SK-N-DZ (cell line): ENCODE measurements around the gene SUPT20H.

ENCODE experiments used
- DNase-seq: peaks from one replicate; pipeline ENCODE4 v3.0.0-alpha.2; 2015; ENCODE audit warnings: low spot score

The SUPT20H gene

DNA sequence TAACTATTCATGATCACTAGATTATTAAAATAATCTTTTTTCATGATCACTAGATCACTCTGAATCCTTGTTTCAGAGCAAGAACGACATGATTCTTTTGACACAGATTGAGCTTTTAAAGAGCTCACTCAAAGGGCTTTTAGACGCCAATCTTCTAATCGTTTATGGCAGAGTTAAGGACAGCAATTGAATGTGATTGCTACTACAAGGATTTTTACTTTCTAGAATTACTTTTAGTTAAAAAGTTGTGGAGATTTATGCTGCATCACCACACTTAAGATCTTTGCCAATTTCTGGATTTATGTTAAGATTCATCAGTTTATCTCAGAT, 57.6 kb downstream of the SUPT20H start:
- DNase-seq: no peak

DNA sequence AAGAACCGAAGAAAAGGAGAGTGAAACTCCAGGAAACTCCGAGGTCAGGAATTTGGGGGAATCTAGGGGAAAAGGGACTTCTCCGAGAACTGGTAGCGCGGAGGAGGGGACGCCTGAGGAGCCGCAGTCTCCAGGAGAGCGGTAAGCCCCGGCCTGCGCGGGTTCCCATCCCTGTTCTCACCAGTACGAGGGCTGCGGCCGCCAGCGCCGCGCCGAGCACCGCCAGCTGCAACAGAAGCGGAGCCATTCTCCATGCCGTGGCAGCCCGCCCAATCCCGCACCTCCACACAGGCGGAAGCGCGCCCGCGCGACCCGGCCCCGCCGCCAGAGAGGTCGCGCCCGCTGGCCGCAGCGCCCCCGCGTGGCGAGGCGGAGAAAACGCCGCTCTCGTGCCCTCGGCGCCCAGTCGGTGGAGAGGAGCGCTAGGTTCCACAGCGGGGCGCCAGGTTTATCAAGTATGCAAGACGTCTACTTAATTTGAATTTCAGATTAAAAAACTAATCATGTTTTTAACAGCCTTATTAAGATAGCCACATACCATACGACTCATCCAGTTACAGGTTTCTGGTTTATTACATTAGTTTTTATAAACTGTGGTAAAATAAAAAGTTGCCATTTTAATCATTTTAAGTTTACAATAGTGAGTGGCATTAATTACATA, 60.3 kb downstream of the SUPT20H start, which contains the start of gene ALG5:
ALG5 (minus strand) TSS at position 287 of the 661 bp plus-strand sequence; CDS start at position 247, 40 bp downstream.
- DNase-seq: peak; percentile 88

DNA sequence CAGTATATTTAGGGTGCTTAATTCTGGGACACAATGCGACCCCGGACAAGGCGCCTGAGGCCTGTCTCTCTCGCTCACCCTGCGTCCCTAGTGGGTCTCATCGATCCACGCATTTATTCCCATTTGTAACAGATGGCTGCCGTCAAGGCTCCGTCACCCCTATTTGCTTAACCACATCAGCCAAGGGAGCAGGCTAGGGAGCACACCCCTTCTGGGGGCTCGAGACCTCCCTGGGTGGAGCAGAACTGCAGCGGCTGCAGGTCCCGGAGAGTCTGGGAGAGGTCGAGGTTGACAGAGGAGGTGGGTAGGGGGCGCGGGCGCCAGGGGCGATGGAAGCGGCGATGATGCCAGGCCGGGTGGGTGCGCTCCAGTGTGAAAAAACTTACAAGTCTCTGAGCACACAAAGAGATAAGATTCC, 60.9 kb downstream of the SUPT20H start:
- DNase-seq: peak; percentile 38

DNA sequence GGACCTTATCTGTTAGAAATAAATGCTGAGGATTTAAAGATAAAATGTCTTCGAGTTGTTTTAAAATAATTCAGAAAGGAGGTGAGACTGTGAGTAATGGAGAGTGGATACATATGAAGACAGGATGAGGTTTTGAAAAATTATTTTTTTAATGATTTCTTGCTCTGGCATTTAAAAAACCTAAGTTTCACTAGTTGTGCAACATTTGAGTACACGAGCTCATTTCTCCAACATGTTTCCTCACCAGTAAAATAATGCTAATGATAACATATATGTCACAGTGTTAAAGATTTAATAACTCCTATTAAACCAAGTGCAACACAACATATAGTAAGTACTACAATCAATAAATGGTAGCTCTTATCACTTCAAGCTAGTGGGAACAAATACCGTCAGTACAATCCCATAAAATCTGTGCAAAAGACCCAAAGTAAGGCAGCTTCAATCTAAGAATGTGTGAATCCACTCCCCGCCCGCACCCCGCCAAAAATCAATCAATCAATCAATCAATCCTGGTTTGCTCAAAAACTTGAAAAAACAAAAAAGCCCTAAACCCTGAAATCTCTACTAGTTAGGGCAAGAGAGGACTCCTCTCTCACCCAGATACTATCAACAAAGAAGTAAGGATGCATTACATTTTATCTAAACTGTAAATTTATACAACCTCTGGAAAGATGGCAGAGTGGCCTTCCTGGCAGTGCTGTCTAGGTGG, 61.6 kb downstream of the SUPT20H start:
- no peak for DNase-seq

DNA sequence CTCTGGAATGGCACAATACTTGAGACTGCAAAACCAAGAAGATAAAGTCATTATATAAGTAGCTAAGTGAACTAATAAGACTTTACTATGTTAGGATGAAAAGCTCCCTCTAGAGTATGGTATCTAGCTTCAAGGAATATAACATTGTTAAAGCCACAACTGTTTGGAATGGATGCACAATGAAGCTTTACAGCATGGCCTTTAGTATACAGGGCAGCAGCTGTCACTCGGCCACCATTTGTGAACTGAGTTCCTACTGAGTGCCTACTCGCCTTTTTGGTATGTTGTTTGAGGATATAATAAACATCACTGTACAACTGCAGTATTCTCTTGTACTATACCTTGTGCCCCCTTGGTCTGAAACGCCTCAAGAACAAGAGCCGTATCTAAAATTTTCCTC, 67.1 kb downstream of the SUPT20H start:
- no peak for DNase-seq

DNA sequence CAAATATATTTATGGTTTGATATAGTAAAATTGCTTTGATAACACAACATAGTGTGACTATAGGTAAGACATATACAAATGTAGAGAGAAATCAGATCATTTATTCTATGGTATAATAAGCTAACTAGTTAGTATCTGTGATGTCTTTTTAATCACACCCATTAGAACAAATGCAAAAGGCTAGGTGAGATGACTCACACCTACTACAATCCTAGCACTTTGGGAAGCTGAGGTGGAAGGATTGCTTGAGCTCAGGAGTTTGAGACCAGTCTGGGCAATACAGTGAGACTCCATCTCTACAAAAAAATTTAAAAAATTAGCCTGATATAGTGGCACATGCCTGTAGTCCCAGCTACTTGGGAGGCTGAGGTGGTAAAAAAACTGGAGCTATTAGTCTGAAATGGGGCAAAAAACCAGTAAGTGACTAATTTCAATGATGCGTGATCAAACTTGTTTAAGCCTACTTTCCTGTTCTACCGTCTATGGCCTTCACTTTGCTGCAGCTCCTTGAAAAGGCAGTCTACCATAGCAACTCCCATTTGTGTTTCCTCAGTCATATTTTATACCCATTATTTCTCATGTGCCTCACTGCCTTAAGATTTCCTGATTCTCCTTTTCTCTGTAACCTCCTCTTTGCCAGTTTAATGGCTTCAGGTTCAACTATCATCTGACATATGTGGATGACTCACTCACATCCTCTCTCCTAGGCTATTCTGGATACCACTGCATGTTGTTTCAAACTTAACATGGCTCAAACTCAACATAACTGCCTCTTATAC, 72.8 kb downstream of the SUPT20H start:
- no peak for DNase-seq

DNA sequence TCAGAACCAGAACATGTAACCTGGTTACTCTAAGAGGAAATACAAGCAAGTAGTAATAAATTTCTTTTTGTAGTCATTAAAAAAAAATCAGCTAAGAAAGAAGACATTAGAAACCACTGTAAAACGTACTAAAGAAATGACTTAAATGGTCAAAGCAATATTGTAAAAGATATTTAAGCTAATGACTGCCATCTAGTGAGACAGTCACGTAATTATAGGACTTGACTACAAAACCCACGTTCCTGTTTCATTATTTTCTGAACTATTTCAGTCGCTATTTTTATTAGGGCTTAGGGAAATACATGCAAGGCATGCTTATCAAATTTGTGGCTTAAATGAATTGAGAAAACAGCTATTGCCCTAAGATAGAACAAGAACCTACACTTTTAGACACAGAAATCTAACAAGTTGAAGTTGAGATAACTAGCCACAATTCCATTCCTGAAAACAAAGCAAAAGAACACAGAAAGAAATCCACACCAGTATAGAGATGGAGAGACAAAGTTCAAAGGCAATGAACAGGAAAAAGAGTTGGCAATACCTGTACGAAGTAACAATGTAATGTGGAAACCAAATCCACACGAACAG, 78.2 kb downstream of the SUPT20H start:
- peak; percentile 43 for DNase-seq

DNA sequence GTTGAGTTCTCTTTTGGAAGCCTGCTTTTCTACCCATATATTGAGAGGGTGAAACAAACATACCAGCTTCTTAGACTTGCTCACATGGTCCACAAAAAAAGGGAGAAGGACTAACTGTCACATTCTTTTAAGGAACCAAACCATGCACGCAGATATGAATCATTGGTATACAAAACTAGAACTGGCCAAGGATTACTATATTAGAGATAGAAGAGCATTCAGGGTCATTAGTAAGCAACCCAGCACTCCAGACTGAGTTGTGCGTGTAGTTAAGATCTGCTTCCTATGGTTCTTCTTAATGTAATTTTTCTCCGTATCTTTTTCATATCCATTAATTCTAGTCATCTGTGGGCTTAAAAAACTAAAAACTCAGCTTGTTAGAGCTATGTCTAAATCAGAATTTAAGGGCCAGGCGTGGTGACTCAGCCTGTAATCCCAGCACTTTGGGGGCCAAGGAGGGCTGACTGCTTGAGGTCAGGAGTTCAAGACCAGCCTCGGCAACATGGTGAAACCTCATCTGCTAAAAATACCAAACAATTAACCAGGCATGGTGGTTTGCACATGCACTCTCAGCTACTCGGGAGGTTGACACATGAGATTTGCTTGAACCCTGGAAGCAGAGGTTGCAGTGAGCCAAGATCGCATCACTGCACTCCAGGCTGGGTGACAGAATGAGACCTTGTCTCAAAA, 80.0 kb downstream of the SUPT20H start:
- no peak for DNase-seq

DNA sequence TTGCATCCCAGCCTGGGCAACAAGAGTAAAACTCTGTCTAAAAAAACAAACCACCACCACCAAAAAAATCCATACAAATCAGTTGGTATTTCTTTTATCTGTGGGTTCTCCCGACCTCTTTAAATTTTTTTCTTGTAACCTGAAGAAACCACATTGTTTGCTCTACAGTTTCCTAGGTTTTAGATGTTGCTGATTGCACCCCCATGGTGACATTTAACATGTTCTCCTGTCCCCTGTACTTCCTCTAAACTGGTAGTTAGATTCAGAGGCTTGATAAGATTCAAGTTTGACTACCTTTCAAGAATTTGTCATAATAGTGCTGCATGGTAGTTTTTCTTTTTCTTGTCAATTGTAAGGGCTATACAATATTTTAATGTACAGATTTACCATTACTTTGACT, 84.3 kb downstream of the SUPT20H start:
- no peak for DNase-seq

DNA sequence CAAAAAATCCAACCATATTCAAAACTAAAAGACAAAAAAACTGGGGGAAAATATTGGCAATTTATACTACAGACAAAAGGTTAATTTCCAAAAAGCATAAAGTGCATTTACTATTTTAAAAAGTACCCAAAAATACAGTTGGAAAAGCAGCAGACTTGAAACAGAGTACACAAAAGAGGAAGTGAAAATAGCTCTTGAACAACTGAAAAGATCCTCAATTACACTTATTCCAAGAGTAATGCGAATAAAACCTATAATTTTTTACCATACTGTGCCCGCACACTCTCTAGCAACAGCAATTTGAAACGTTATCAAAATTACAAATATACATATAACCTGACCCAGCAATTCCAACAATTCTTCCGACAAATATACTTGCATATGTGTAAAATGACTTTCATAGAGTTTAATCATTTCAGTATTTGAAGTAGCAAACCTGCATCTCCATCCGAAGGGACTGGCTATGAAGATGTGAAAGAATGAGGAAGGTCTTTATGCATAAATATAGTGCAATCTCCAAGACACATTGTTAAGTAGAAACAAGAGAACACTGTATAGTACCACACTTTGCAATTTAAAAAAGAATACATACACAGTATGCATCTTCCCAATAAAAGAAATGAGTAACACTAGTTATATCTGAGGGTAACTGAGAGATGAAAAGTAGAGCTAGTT, 85.7 kb downstream of the SUPT20H start:
- no peak for DNase-seq

DNA sequence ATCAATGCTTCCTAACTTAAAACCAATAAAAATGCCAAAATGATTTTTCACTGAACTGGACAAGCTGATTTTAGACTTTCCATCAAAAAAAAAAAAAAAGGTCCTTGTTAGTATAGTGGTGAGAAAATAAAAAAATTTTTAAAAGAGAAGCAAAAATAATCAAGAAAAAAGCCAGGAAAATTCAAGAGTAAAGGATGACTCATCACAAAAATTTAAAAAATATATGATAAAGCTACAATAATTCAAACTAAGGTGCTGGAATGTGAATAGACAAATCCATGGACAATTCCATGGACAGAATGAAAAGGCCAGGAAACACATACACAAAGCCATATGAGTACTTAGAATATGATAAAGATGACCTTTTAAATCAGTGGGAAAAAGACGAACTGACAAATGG, 86.5 kb downstream of the SUPT20H start:
- no peak for DNase-seq

DNA sequence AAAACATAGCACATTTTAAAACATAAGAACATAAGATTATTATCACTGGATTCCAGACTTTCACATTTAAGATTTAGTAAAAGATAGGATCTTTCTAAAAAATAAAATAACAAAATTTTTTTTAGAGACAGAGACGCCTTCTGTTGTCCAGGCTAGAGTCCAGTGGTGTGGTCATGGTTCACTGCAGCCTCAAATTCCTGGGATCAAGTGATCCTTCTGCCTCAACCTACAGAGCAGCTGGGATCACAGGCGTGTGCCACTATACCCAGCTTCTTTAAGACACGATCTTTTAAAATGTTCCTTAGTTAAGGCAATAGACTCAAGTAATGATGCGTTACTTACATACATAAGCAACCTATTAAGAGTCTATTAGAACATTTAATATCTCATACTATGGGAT, 93.1 kb downstream of the SUPT20H start:
- no peak for DNase-seq

DNA sequence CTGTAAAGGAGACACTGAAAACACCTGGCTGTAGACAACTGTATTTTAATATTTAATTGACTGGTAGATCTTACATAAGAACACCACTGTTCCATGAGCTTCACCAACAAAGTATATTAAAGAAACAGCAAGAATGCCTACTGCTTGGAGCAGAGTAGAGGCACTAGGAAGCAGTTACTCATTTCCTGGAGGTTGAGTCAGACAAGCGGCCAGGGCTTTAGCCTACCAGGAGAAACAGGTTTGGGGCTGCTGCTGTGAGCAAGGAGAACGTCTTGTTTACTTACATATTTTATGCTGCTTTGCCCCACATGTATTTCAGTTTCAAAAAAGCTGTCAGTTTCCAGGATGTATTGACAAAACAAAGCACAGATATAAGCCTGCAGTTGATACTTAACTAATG, 93.7 kb downstream of the SUPT20H start:
- DNase-seq: no peak

DNA sequence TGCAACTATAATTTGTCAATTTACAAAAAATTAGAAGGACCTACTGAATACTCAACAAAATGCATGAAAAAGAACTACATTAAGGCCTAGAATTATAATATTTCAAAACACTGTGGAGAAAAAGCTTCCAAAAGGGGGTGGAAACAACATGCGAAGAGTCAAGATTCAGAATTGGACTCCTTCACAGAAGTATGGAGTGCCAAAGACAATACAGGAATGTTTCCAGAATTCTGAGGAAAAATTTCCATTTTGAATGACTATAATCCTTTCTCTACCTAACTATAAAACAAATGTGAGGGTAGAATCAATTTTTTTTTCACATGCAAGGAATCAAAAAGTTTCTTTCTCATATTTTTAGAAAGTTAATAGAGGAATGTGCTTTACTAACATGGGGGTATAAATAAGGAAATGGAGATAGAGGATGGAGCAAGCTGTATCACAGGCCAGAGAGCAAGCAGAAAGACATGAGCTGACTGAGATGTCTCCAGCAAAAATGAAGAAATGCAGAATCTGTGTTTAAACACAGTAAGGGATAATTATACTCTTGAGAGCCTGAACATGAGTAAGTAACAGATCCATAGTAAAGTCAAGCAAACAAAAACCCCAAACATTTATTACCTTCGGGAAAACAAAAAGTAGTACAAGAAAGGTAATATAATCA, 99.9 kb downstream of the SUPT20H start:
- DNase-seq: no peak
